SH-SY5Y (cell line): ENCODE measurements around the gene TTLL9.

Experiments
- GATA2 ChIP-seq: IDR thresholded peaks from 2 replicates; pipeline ENCODE4 v1.6.1; 2011; ENCODE audit warnings: mild to moderate bottlenecking, low read depth, low read length
- GATA3 ChIP-seq: IDR thresholded peaks from 2 replicates; pipeline ENCODE4 v1.6.1; 2011; ENCODE audit warnings: low read depth, mild to moderate bottlenecking, low read length, moderate library complexity

Gene TTLL9

DNA sequence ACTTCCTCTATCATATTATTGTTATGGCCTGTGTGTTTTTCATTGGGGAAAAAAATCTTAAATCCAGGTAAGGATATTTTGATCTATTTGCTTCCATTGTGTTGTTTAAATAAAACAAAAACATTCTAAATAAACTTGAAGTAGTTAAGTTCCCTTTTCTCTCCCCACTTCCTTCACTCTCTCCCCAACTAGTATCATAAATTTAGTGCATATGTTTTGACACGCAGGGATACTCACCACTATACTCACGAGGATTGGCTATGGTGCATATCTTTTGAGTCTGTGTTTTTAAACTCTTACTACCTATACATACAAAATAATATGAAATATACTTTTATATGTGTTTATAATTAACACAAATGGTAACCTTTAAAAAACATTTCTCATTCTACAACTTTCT is 5.2 kb downstream of the TTLL9 start:
- TF ChIP-seq GATA3 (no peak), GATA2 (no peak)

DNA sequence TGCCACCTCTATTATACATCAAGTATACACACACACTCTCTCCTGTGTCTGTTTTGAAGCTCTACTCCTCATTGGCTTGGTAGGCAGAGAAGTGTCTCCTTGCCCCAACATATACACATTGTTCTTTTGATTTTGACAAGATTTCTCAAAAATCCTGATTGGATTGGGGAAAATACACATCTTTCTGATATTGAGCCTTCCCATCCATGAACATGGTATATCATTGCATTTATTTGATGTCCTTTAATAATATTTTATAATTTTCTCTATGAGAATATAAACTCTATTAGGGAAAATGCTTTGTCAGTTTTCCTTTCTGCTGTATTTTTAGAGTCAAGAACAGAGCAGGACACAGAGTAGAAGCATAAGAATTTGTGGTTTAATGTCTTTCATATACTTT is 7.2 kb downstream of the TTLL9 start:
- TF ChIP-seq GATA2 (no peak), GATA3 (no peak)

- TF ChIP-seq GATA2 (no peak), GATA3 (no peak)
Measured at GRCh38 chr20:31879143-31879987, 8.9 kb downstream of the TTLL9 start.

- no peak for TF ChIP-seq GATA3
Measured at GRCh38 chr20:31881945-31882344, 11.5 kb downstream of the TTLL9 start.

DNA sequence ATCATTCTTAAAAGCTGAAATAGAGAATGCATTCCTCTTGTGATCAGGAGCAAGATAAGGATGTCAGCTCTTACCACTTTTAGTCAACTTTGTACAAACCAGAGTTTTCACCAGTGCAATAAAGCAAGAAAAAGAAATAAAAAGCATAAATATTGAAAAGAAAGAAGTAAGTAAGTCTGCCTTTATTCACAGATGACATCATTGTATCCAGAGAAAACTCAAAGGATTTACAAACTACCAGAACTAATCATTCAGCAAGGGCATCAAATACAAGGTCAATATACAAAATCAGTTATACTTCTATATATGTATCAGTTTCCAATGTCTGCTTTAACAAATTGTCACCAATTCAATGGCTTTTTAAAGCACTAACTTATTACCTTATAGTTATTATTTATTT is 13.4 kb downstream of the TTLL9 start:
- no peak for TF ChIP-seq GATA2
- no peak for TF ChIP-seq GATA3

- TF ChIP-seq GATA2 (no peak), GATA3 (no peak)
Measured at GRCh38 chr20:31890646-31891045, 20.2 kb downstream of the TTLL9 start.

- TF ChIP-seq GATA2 (no peak), GATA3 (no peak)
Measured at GRCh38 chr20:31894980-31895675, 24.7 kb downstream of the TTLL9 start.

- TF ChIP-seq GATA3 (no peak), GATA2 (no peak)
Measured at GRCh38 chr20:31896049-31896448, 25.6 kb downstream of the TTLL9 start.

GRCh38 chr20:31897541-31897940 is 27.1 kb downstream of the TTLL9 start:
- TF ChIP-seq GATA3 (no peak), GATA2 (no peak)

GRCh38 chr20:31901615-31902014 is 31.2 kb downstream of the TTLL9 start:
- TF ChIP-seq GATA2 = no peak
- no peak for TF ChIP-seq GATA3

GRCh38 chr20:31903627-31904386 is 33.4 kb downstream of the TTLL9 start:
- no peak for TF ChIP-seq GATA2
- TF ChIP-seq GATA3 = no peak

DNA sequence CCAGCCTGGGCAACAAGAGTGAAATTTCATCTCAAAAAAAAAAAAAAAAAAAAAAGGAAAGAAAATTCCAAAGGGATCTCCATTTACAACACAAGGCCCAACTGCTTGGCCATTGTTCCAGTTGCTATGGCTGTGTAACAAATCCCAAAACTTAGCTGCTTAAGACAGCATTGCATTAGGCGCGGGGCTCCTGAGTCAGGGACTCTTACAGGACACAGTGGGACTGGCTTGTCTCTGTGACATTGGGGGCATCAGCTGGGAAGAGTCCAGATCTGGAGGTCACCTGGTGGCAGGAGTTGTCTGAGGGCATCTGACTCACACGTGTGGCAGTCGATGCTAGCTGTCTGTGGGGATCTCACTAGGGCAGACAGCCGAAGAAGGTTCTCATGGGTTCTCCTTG is 35.6 kb downstream of the TTLL9 start:
- TF ChIP-seq GATA3 (no peak), GATA2 (no peak)

DNA sequence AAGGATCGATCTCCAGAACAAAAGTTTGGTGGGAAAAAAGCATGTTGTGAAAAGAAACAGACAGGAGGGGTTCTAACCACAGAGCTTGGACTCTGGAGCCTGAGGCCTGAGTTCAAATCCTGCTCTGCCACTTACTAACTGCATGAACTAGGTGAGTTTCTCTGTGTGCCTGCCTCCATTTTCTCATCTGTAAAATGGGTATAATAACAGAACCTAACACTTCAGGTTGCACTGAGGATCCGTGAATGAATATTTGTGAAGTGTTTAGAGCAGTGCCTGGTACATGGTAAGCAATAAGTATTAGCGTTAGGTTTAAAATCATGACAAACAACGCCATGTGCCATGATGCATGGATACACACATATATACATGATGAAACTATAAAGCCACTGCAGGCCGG is 36.6 kb downstream of the TTLL9 start:
- TF ChIP-seq GATA2 (no peak), GATA3 (no peak)

DNA sequence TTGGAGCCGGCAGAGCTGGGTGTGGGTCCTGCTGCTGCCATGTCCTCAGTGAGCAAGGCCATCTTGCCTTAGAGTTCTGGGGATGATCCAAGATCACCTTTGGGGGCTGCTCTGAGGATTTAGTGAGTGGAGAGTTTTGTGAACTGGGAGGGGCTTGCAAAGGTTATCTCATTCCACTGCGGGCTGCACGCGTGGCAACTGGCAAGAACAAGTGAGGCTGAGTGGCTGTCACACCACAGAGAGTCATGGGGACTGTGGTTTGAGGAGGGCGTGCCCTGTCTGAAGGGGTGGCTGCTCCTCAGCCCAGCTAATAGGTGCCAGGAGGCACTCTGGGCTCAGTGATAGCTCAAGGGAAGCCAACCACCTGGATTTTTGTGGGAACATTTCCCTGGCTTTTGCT is 37.6 kb downstream of the TTLL9 start:
- no peak for TF ChIP-seq GATA3
- TF ChIP-seq GATA2 = no peak
